ENCODE measurements around the gene DMRTC2. TPM values are rescaled to one million over a fixed set of nuclear protein-coding genes. Genes with fewer than 3 reads are reported as not detected.

DMRTC2 gene
- total and polyA plus RNA-seq, 2 donors (not counting 1 experiment from before 2014, with no cell fraction given) = not detected

DNA sequence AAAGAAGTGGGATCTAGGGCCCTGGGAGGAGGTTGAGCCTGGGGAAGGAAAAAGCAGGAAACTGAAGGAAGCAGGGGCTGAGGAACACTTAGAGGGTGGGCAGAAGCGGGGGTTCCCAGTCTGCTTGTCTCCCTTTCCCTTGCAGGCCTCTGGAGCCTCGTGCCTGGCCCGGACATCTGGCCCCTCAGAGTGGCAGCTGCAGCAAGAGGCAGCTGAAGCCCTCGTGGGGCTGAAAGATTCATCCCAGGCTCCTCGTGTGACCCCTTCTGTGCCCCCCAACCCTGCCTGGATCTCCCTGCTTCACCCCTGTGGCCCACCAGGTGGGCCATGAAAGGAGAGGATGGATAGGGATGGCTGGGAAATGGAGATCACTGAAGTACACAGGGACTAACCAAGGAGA, 5.5 kb downstream of the DMRTC2 start:
- Histone ChIP-seq H3K4me2 (replicated peaks; ENCODE audit: low read depth, low read length, poor library complexity, severe bottlenecking) (no peak overlapping the region), H3K9me3 (ENCODE audit: control extremely low read depth in 1 of 3, control insufficient read depth in 2 of 3, insufficient read depth in 1 of 3, low read length in 2 of 3) (no peaks in the 10 kb centered on the region), H3K79me2 (ENCODE audit: control insufficient read depth, insufficient read depth, low read length) (no peaks in the 10 kb centered on the region), H3K4me3 (ENCODE audit: control extremely low read depth in 1 of 5, extremely low read depth in 1 of 5, insufficient read depth in 1 of 5, low read depth in 2 of 5, low read length in 4 of 5) (no peak overlapping the region), H3K9ac (ENCODE audit: low read length) (no peak overlapping the region), H3K27me3 (replicated peaks in 1 of 4; ENCODE audit: control extremely low read depth in 1 of 4, control insufficient read depth in 3 of 4, insufficient read depth in 4 of 4, low read length in 3 of 4) (no peaks in the 10 kb centered on the region), H3K4me1 (ENCODE audit: control insufficient read depth in 2 of 2, insufficient read depth in 2 of 2, low read length in 2 of 2) (no peaks in the 10 kb centered on the region), H3K36me3 (replicated peaks in 1 of 2; ENCODE audit: control extremely low read depth in 1 of 2, control insufficient read depth in 1 of 2, extremely low read depth in 1 of 2, insufficient read depth in 2 of 2, low read length in 1 of 2) (no peaks in the 10 kb centered on the region), H3K27ac (ENCODE audit: low read length in 2 of 2) (no peak overlapping the region), H4K20me1 (ENCODE audit: control insufficient read depth, insufficient read depth, low read length, poor library complexity, severe bottlenecking) (no peaks in the 10 kb centered on the region), H2AFZ (ENCODE audit: insufficient read depth, low read depth, low read length, poor library complexity, severe bottlenecking) (no peak overlapping the region)
- TF ChIP-seq, protein P1, sequence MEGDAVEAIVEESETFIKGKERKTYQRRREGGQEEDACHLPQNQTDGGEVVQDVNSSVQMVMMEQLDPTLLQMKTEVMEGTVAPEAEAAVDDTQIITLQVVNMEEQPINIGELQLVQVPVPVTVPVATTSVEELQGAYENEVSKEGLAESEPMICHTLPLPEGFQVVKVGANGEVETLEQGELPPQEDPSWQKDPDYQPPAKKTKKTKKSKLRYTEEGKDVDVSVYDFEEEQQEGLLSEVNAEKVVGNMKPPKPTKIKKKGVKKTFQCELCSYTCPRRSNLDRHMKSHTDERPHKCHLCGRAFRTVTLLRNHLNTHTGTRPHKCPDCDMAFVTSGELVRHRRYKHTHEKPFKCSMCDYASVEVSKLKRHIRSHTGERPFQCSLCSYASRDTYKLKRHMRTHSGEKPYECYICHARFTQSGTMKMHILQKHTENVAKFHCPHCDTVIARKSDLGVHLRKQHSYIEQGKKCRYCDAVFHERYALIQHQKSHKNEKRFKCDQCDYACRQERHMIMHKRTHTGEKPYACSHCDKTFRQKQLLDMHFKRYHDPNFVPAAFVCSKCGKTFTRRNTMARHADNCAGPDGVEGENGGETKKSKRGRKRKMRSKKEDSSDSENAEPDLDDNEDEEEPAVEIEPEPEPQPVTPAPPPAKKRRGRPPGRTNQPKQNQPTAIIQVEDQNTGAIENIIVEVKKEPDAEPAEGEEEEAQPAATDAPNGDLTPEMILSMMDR (IDR thresholded peaks at IDR 0.05) = no peak
- no peak for TF ChIP-seq EZH2 (IDR thresholded peaks at IDR 0.05; ENCODE audit: borderline replicate concordance, insufficient read depth, low read depth, low read length, poor library complexity, severe bottlenecking)
- intact Hi-C loops (cut with micrococcal nuclease) = no loop called here
- H3K4me1 Mint-ChIP-seq = no peaks in the 10 kb centered on the region
- ATAC-seq (ENCODE audit: low read depth) (no peak), DNase-seq (no peak)
- ChIA-PET CTCF (interaction anchor here (1.2 kb wide), 1 partner anchor 9 kb away, joined by 3 read pairs; no protein-coding TSS in a partner anchor), POLR2A (no interaction called here)
- peaks cover 8% of the 10 kb centered on the region for H3K27me3 Mint-ChIP-seq
- WGBS (ENCODE audit: insufficient coverage) = 89% methylated on average over 1 of the region's 5 CpGs
- no peak overlapping the region for H3K27ac Mint-ChIP-seq
- no peak overlapping the region for H3K4me3 Mint-ChIP-seq
- no peaks in the 10 kb centered on the region for H3K9me3 Mint-ChIP-seq (ENCODE audit: insufficient read depth)

DNA sequence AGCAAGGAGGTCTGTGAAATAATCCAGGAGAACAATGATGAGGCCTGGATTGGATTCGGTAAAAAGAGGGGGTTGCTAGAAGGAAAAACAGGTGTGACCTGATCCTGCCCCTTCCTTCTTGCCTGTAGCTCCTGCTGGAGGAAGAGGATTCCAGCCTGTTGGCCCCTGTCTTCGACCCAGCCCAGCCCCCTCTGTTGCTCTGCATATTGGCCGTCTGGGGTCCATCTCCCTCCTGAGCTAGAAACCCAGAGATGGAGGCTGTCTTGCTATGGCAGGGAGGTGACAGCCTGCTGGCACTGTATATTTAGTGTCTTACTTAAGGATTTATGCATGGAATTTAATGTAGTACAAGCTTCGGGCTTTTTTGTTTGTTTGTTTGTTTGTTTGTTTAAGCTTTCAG, 6.6 kb downstream of the DMRTC2 start:
- H3K9ac ChIP-seq (ENCODE audit: low read length) = no peak overlapping the region
- H3K4me1 Mint-ChIP-seq = no peaks in the 10 kb centered on the region
- ChIA-PET CTCF (interaction anchor here (1.2 to 1.8 kb wide), 2 partner anchors 8 to 16 kb away, joined by 3 to 4 read pairs; no protein-coding TSS in a partner anchor), POLR2A (interaction anchor here (0.6 kb wide), 1 partner anchor 19 kb away, joined by 4 read pairs; no protein-coding TSS in a partner anchor)
- ATAC-seq (ENCODE audit: low read depth) (no peak), DNase-seq (no peak)
- no peak for TF ChIP-seq EZH2 (IDR thresholded peaks at IDR 0.05; ENCODE audit: borderline replicate concordance, insufficient read depth, low read depth, low read length, poor library complexity, severe bottlenecking)
- TF ChIP-seq, protein P1 (IDR thresholded peaks at IDR 0.05) = no peak
- H3K9me3 Mint-ChIP-seq (ENCODE audit: insufficient read depth) = no peaks in the 10 kb centered on the region
- intact Hi-C loops (cut with micrococcal nuclease) = no loop called here
- H3K27ac ChIP-seq (ENCODE audit: low read length in 2 of 2) = no peak overlapping the region
- H3K4me1 ChIP-seq (ENCODE audit: control insufficient read depth in 2 of 2, insufficient read depth in 2 of 2, low read length in 2 of 2) = no peaks in the 10 kb centered on the region
- H3K9me3 ChIP-seq (ENCODE audit: control extremely low read depth in 1 of 3, control insufficient read depth in 2 of 3, insufficient read depth in 1 of 3, low read length in 2 of 3) = no peaks in the 10 kb centered on the region
- H2AFZ ChIP-seq (ENCODE audit: insufficient read depth, low read depth, low read length, poor library complexity, severe bottlenecking) = no peak overlapping the region
- H3K4me3 ChIP-seq (ENCODE audit: control extremely low read depth in 1 of 5, extremely low read depth in 1 of 5, insufficient read depth in 1 of 5, low read depth in 2 of 5, low read length in 4 of 5) = no peak overlapping the region
- H3K4me2 ChIP-seq (replicated peaks; ENCODE audit: low read depth, low read length, poor library complexity, severe bottlenecking) = no peak overlapping the region
- no peak overlapping the region for H3K27ac Mint-ChIP-seq
- H3K27me3 Mint-ChIP-seq = peaks cover 4% of the 10 kb centered on the region
- no peaks in the 10 kb centered on the region for H3K79me2 ChIP-seq (ENCODE audit: control insufficient read depth, insufficient read depth, low read length)
- H3K36me3 ChIP-seq (replicated peaks in 1 of 2; ENCODE audit: control extremely low read depth in 1 of 2, control insufficient read depth in 1 of 2, extremely low read depth in 1 of 2, insufficient read depth in 2 of 2, low read length in 1 of 2) = no peaks in the 10 kb centered on the region
- no peaks in the 10 kb centered on the region for H4K20me1 ChIP-seq (ENCODE audit: control insufficient read depth, insufficient read depth, low read length, poor library complexity, severe bottlenecking)
- H3K27me3 ChIP-seq (replicated peaks in 1 of 4; ENCODE audit: control extremely low read depth in 1 of 4, control insufficient read depth in 3 of 4, insufficient read depth in 4 of 4, low read length in 3 of 4) = no peaks in the 10 kb centered on the region
- WGBS (ENCODE audit: insufficient coverage) = 64% methylated on average over 3 of the region's 4 CpGs
- no peak overlapping the region for H3K4me3 Mint-ChIP-seq
